ENCODE measurements around the gene LRP6.

GRCh38 chr12:12094481-12094880, 172.4 kb downstream of the LRP6 start:
- TF ChIP-seq CTCF (IDR thresholded peaks at IDR 0.05) (no peak), ZFX (IDR thresholded peaks at IDR 0.05; ENCODE audit: borderline replicate concordance) (no peak)
